ENCODE measurements around the gene TMEM114.

The TMEM114 gene

GRCh38 chr16:8589900-8590688 lies at the start of gene TMEM114:
Gene TMEM114, minus strand, starts transcription at chr16:8590511. Its CDS starts 673 bp downstream, at chr16:8589838.
- no peak for DNase-seq (ENCODE audit: low spot score)

- no peak for DNase-seq (ENCODE audit: low spot score)
These were observed 49.4 kb upstream of the TMEM114 start for GRCh38 chr16:8639694-8640093.

GRCh38 chr16:8634991-8635736 lies 44.9 kb upstream of the TMEM114 start:
- DNase-seq (ENCODE audit: low spot score) = no peak

- no peak for DNase-seq (ENCODE audit: low spot score)
These were observed 42.4 kb upstream of the TMEM114 start for GRCh38 chr16:8632675-8633182.

- DNase-seq (ENCODE audit: low spot score) = no peak
These were observed 41.6 kb upstream of the TMEM114 start for GRCh38 chr16:8631818-8632465.

- no peak for DNase-seq (ENCODE audit: low spot score)
These were observed 41.1 kb upstream of the TMEM114 start for GRCh38 chr16:8631373-8631772.

GRCh38 chr16:8630255-8630953 lies 40.1 kb upstream of the TMEM114 start:
- no peak for DNase-seq (ENCODE audit: low spot score)

- DNase-seq (ENCODE audit: low spot score) = no peak
These were observed 38.8 kb upstream of the TMEM114 start for GRCh38 chr16:8628981-8629725.

- no peak for DNase-seq (ENCODE audit: low spot score)
These were observed 37.1 kb upstream of the TMEM114 start for GRCh38 chr16:8627456-8627855.

GRCh38 chr16:8626946-8627345 lies 36.6 kb upstream of the TMEM114 start:
- no peak for DNase-seq (ENCODE audit: low spot score)

GRCh38 chr16:8625491-8626087 lies 35.3 kb upstream of the TMEM114 start:
- no peak for DNase-seq (ENCODE audit: low spot score)

GRCh38 chr16:8623634-8624033 lies 33.3 kb upstream of the TMEM114 start:
- no peak for DNase-seq (ENCODE audit: low spot score)

- no peak for DNase-seq (ENCODE audit: low spot score)
These were observed 32.0 kb upstream of the TMEM114 start for GRCh38 chr16:8622315-8622656.

- peak; percentile 79 for DNase-seq (ENCODE audit: low spot score)
These were observed 31.4 kb upstream of the TMEM114 start, which contains the start of gene METTL22 for GRCh38 chr16:8621572-8622314. Gene METTL22, plus strand, starts transcription at chr16:8621698. Its CDS starts 3,968 bp downstream, at chr16:8625666.

- no peak for DNase-seq (ENCODE audit: low spot score)
These were observed 30.9 kb upstream of the TMEM114 start for GRCh38 chr16:8621222-8621571.

- no peak for DNase-seq (ENCODE audit: low spot score)
These were observed 30.2 kb upstream of the TMEM114 start for GRCh38 chr16:8620535-8620934.

GRCh38 chr16:8619671-8620370 lies 29.5 kb upstream of the TMEM114 start:
- DNase-seq (ENCODE audit: low spot score) = no peak

- DNase-seq (ENCODE audit: low spot score) = no peak
These were observed 24.2 kb upstream of the TMEM114 start for GRCh38 chr16:8614435-8615029.
